NCI-H128 (cell line): ENCODE results near the gene DMXL2.
"Not testable (repeated sequence)": the region's sequence is repeated elsewhere in the genome, so short reads cannot be mapped to it uniquely, and the experiment has no call there.

Source experiments
- DNase-seq: peaks from one replicate; lab custom pipeline; 2025; ENCODE audit not compliant: unreplicated experiment; lab: John Stamatoyannopoulos, UW

The DMXL2 gene

GRCh38 chr15:51493892-51494291 is 128.7 kb downstream of the DMXL2 start:
- DNase-seq: no peak

- no peak for DNase-seq
Observed at GRCh38 chr15:51492528-51492927, 130.0 kb downstream of the DMXL2 start.

GRCh38 chr15:51491941-51492340 is 130.6 kb downstream of the DMXL2 start:
- no peak for DNase-seq

GRCh38 chr15:51484781-51485180 is 137.8 kb downstream of the DMXL2 start:
- DNase-seq: no peak

DNA sequence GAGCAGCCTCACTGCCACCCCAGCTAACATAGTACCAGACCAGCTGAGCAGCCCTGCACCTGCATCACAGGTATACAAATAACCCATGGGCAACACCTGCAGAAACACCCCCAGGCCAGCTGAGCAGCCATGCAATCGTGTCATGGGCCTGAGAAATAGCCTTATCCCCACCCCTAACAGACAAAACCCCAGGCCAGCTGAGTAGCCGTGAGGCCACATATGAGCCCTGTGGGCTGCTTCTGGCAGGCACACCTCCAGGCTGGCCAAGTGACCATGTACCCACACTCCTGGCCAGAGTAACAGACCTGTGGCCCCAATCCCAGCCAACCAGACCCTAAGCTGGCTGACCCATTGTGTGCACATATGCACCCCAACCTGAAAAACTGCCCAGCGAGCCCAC is 138.6 kb downstream of the DMXL2 start:
- DNase-seq: no peak

DNA sequence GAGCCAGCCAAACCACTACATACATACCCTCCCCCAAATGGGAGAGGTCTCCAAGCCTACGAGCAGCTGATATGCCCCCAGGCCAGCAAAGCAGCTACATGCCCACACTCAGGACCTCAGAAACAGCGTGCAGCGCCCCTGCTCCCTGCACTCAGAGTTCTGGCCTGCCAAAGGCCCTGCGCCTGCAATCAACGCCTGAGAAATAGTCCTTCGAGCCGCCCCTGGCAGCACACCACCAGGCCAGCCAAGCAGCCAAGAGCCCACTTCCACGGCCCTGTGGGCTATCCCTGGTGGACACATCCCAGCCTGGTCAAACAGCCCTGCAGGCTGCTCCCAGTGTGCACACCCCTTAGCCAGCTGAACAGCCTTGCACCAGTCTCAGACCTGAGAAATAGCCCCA is 139.1 kb downstream of the DMXL2 start:
- DNase-seq: no peak

DNA sequence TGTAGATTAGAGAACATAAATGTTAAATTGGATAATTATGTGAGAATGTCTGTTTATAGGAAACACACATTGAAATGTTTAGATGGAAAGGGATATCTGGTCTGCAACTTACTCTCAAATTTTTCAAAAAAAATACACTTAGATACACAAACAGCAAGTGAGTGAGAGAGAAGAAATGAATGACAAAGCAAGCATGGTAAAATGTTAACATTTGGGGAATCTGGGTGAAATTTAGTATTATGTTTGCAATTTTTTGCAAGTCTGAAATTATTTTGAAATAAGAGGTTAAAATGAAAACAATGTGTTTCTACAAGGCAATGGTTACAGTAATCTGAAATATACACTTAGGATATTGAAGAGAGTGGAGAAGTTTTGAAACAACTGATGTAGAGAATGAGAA is 146.8 kb downstream of the DMXL2 start:
- no peak for DNase-seq

GRCh38 chr15:51470512-51470911 is 152.1 kb downstream of the DMXL2 start:
- no peak for DNase-seq

DNA sequence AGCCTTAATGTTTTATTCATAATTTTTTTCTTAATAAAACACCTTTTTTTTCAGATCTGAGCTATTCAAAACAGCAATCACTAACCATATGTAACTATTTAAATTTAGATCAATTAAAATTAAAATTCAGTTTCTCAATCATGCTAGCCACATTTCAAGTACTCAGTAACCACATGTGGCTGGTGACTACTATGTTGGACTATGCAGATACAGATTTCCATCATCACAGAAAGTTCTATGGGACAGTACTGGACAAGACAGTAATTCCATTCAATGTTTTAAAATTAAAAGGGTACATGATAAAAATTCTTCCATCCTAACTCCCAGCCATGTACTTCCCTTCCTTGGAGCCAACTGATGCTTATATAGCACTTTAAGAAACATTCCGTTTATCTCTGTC is 161.8 kb downstream of the DMXL2 start:
- no peak for DNase-seq

DNA sequence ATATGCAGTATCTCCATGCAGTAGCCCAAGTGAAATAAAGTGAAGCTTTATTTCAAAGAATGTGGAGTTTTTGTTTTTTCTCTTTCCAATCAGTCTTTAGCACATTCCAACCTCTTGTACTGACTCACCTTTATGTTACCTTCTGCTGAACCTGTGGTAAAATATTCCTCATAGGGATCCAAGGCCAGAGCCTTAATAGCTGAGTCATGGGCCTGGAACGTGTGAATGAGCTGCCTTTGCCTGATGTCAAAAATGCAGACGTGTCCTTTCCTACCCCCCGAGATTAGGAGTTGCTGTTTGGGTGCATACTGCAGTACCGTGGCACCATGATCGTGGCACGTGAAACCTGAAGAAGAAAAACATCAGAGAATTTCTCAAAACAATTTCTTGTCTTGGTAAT is 172.6 kb downstream of the DMXL2 start:
- no peak for DNase-seq

DNA sequence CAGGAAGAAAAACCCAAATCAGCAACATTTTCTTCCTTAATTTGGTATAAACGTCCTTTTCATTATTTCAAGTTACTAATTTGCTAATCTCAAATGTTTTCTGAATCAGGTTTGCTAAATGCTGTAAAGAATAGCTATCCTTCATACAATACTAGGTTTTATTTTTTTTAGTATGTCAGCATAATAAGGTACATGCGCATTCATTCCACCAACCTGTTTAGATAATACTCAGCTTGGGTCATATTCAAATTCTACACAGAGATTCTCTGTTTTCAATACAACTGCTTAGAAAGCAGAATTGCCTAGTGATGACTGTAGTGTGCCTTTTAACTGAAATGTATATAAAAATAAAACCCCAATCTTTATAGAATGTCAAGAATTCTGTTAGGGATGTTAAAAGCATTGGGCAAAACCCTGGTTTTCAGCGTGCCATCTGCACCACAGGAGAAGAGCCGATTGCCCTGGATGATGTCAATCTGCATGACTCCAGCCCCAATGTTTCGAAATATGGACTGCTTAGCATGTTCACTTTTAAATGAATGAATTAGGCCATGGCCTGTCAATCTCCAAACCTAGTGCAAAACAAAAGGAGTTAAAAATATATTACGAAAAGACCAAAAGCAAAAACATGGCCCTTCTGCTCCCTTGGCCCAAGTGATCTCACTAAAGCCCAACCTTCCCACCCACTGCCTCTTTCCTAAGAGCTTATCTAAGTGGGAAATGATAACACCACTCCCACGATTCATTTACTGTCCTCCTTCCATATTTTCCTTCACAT is 173.8 kb downstream of the DMXL2 start:
- DNase-seq: no peak

DNA sequence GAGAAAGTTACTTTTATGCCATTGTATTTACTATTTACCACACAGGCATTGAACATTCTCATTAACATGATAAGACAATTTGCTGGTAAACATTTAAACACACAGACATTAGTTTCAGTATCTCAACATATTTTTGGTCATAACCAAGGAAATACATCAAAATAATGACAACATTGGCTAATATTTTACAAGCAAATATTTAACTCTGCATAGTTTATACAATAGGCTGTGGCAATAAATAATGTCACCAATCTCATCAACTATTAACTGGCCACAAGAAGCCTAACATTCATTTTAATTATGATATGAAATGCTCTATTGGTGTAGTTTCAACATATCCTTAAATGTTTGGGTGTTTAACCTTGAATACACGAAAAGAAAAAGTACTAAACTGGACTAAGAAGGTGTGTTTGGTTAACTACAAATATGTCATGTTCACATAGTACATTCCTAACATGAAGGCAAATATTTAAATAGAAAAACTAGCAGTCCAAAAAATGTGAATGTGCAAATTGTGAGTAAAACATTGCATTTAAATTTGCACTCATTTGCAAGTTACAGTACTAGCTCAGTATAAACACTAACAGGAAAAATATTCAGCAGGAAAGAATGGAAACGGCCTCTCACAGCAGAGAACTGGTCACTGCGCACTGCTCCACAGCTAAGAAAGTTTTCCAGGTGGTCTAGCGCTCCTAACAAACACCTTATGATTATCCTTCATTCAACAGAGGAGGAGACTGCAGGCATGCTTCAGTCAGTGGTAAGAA is 174.5 kb downstream of the DMXL2 start:
- DNase-seq: no peak

DNA sequence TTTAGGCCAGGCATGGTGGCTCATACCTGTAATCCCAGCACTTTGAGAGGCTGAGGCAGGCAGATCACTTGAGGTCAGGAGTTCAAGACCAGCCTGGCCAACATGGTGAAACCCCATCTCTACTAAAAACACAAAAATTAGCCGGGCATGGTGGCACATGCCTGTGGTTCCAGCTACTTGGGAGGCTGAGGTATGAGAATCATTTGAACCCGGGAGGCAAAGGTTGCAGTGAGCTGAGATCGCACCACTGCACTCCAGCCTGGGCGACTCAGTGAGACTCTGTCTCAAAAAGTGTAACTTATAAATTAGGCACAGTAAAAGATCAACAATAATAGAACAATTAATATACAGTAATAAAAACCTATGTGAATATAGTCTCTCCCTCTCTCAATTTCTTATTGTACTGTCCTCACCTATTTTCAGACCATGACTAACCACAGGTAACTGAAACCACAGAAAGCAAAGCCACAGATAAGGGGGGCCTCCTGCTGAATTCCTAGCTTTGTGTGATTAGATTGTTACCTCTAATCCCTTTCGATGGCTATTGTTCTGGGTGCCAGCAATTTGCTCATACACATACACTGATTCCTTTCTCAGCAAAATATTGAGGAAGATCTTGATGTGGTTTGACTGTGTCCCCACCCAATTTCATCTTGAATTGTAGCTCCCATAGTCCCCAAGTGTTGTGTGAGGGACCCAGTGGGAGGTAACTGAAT is 176.4 kb downstream of the DMXL2 start:
- DNase-seq: not testable (repeated sequence)

GRCh38 chr15:51444807-51445206 is 177.8 kb downstream of the DMXL2 start:
- no peak for DNase-seq

DNA sequence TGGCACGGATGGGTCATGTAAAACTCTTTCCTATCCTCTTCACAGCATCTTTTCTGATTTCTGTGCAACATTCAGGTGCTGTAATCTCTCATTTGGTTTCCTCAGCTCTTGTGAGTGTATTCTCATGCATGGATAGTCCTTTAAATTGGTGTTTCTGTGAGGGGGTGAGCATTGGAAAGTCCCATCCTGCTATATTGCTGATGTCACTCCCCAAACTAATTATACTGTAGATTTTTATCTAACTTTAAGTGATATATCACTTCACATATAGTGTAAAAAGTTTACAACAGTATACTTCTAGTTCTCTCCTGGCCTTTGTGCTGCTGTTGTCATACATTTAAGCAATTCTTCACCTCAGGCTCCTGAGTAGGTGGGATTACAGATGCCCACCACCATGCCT is 178.5 kb downstream of the DMXL2 start:
- no peak for DNase-seq

DNA sequence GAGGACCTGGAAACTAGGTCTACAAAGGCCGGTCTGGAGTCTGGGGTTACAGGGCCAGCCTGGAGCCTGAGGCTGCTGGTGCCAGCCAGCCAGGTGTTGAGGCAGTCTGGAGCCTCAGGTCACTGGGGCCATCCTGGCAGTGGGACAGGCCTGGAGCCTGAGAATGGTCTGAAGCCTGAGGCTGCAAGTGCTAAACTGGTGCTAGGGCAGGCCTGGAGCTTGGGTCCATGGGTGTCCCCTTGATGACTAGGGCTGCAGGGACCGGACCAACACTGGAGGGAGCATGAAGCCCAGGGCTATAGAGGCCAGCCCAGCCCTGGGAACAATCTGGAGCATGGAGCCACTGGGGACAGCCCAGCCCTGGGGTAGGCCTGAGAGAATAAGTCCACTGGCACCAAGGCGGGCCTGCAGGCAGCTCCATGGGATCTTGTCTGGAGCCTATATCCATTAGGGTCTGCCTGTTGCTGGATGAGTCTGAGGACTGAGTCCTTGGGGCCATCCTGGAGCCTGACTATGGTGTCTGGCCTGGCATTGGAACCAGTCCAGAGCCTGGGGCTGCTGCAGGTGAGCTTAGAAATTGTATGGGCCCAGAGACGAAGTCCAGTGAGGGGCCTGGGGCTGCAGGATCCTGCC is 179.2 kb downstream of the DMXL2 start:
- no peak for DNase-seq

DNA sequence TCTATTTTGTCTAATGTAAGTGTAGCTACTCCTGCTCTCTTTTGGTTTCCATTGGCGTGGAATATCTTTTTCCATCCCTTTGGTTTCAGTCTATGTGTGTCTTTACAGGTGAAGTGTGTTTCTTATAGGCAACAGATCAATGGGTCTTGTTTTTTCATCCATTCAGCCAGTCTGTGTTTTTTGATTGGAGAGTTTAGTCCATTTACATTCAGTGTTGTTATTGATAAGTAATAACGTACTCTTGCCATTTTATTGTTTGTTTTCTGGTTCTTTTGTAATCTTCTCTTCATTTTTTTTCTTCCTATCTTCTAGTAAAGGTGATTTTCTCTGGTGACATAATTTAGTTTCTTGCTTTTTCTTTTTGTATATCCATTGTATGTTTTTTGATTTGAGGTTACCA is 184.0 kb downstream of the DMXL2 start:
- no peak for DNase-seq

GRCh38 chr15:51425517-51426040 is 197.0 kb downstream of the DMXL2 start:
- no peak for DNase-seq

DNA sequence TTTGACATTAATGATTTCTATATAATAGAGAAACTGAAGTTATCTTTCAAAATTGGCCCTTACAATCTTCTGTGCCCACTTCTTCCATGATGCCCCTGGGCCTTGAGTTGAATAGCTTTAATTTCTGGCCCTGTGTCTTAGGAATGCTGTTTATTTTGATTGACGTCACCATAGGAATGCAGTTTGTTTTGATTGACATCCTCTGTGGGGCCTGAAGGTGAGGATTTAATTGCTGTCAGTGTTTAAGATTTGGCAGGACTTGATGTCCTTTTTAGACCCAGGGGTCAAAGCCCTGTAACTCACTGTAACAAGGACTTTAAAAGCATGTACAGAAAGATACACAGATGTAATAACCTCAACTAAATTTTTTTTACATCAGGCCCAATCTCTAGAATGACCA is 197.8 kb downstream of the DMXL2 start:
- no peak for DNase-seq

DNA sequence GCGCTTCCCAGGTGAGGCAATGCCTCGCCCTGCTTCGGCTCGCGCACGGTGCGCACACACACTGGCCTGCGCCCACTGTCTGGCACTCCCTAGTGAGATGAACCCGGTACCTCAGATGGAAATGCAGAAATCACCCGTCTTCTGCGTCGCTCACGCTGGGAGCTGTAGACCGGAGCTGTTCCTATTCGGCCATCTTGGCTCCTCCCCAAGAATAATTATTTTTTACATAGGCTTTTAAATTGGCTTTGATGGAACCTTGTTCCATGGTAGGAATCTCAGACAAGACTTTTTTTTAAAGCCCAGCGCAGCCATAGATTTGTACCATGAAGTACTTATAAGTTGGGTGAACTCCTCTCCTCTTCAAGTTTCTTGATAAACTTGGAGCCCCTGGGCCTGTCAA is 199.5 kb downstream of the DMXL2 start:
- not testable (repeated sequence) for DNase-seq

DNA sequence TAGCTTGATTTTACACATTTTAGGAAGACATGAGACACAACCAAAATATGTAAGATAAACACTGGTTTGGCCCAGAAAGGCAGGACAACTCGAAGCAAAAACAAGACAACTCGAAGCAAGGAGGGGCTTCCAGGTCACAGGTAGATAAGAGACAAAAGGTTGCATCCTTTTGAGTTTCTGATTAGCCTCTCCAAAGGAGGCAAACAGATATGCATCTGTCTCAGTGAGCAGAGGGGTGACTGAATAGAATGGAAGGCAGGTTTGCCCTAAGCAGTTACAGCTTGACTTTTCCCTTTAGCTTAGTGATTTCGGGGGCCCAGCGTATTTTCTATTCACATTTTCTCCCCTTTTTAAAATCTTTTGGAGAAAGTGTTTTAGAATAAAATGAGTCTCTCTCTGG is 206.4 kb downstream of the DMXL2 start:
- no peak for DNase-seq
